Smooth muscle cell of the coronary artery (primary cell): Measurements from ENCODE around the gene DNAH1. TPM values are rescaled to one million over a fixed set of nuclear protein-coding genes. Genes with fewer than 3 reads are reported as not detected.

Experiments
- total RNA-seq: library from RNA; depleted of rRNA; stranded (reverse); fragments of >200 nt; gene quantifications from 2 replicates; pipeline ENCODE4 v1.2.3, GENCODE V29; 2014; ENCODE audit warnings: low replicate concordance

The DNAH1 gene
- total RNA-seq, result 1.7 and 8.3 TPM in 2 replicates

DNA sequence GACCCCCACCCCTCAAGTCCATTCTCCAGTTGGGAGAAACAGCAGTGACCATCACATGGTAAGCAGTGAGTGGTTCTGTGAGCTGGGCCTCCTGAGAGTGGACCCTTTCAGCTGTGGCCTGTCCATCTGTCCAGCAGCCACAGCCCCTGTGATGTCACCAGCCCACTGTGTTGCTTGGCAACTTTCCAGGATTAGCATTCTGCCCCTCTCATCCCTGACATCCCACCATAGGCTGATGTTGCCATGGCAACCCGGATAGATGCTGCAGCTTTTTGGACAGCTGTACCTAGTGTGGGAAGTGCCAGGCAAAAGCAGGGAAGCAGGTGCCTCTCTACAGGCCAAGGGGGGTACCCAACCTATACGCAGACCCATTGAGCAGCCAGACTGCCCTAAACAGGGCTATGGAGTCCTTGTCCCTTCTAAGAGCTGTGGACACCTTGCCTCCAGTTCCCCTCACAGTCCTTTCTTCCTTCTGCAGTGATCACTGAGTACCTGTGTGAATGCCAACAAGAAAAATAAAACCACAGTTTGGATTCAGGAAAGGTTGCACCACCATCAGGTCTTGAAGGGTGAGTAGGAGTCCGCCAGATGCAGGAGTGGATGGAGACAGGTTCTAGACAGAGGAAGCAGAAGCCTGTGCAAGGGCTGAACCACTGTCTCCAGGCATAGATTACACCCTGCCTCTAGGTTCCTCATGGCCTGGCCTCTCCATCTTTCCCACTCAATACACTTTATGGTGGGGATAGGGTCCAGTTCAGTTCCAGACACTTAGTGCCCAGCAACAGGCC is at the start of gene DNAH1:
TSS of gene DNAH1 (plus strand) at position 343 of the 788 bp plus-strand sequence. CDS start 6,124 bp downstream, outside the sequence.

DNA sequence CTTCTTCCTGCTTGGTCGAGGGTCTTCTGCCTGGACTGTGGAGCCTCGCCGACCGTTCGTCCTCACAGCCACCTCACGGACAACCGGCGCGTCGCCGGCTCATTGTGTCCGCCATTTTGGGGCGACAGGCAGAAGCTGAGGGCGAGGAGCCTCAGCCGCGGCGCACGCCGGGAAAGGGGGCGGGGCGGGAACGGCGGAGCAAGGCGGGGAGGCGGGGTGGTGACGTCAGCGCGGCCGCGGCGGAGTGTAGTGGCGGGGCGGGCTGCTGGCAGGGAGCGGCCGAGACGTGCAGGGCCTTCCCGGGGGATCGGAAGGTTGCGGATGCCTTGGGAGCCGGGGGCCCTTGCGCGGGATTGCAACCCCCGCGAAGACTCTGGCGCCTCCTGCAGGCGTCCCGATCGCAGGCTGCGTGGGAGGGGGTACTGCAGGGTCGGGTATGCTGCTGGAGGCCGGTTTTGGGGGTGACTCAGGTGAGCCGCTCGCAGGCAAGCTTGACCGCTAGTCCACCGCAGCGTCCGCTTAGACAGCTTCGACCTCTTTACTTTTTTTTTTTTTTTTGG is 37.5 kb upstream of the DNAH1 start, which contains the start of gene WDR82:
TSS of gene WDR82 (minus strand) at position 140 of the 560 bp plus-strand sequence. CDS start 288 bp downstream, outside the sequence.

DNA sequence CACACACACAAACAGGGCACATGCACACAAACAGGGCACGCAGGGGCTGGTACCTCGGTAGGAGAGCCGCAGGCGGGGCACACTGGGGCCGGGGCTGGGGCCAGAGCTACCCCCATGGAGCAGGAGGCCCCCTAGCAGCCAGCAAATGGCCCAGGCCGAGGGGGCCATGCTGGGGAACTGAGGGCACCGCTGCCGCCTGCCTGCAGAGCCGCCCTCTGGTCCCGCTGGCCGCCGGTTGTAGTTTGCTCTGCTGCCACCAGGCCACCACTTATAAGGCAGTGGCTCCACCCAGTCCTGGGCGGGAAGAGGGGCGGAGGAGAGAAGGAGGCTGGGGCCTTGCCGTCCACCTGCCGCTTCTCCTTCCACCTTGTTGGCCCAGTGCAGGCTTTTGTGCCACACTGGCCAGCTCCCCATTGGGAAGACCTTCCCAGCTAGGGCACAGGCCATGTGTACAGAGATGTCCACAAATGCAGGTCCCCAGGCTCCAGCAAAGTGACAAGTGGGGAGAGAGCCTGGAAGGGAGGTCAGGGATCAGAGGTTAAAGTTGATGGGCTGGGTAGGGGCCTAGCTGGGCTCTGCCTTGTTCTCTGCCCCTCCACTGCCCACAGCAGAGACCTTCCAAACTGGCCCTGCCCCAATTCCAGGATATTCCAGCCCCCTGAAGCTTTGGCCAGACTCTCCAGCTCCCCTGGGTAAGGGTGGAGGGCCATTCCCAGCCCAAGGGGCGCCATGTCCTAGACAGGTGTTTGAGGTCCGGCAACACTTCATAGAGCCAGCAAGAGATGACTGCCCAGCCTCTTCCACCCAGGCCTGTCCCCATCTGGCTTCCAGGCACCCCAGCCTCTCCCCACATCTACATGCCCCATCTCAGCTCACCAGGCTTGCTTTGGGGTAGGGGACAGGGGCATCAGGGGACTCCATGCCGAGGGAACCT is 129.0 kb downstream of the DNAH1 start, which contains the start of gene SEMA3G:
TSS of gene SEMA3G (minus strand) at position 244 of the 934 bp plus-strand sequence. CDS start at position 168, 76 bp downstream.

Other genes with a start within 250 kb of the DNAH1 start
- gene POC1A, start 161.9 kb upstream of the DNAH1 start, total RNA-seq, result 2.3 and 6.0 TPM in 2 replicates
- 15.8 and 34.0 TPM in 2 replicates for gene ALAS1, start 118.2 kb upstream of the DNAH1 start, total RNA-seq
- gene TLR9, start 90.7 kb upstream of the DNAH1 start, total RNA-seq, result under 0.01 TPM in 1 of 2 replicates, not detected in the other
- 59.2 and 139 TPM in 2 replicates for gene TWF2, start 77.2 kb upstream of the DNAH1 start, total RNA-seq
- gene PPM1M, start 70.6 kb upstream of the DNAH1 start, total RNA-seq, result 13.2 and 26.1 TPM in 2 replicates
- 53.6 and 73.3 TPM in 2 replicates for gene WDR82, start 37.7 kb upstream of the DNAH1 start, total RNA-seq
- gene GLYCTK, start 28.5 kb upstream of the DNAH1 start, total RNA-seq, result 6.4 and 12.0 TPM in 2 replicates
- 45.3 and 69.2 TPM in 2 replicates for gene BAP1, start 93.7 kb downstream of the DNAH1 start, total RNA-seq
- 1.3 and 1.9 TPM in 2 replicates for gene PHF7, start 94.3 kb downstream of the DNAH1 start, total RNA-seq
- gene SEMA3G, start 128.8 kb downstream of the DNAH1 start, total RNA-seq, result 0.90 TPM in 1 of 2 replicates, not detected in the other
- gene TNNC1, start 137.7 kb downstream of the DNAH1 start, total RNA-seq, result 2.5 and 19.8 TPM in 2 replicates
- gene NISCH, start 139.3 kb downstream of the DNAH1 start, total RNA-seq, result 54.9 and 72.7 TPM in 2 replicates
- gene STAB1, start 179.0 kb downstream of the DNAH1 start, total RNA-seq, result 0.15 and 3.4 TPM in 2 replicates
- gene NT5DC2, start 217.5 kb downstream of the DNAH1 start, total RNA-seq, result 17.4 and 95.5 TPM in 2 replicates
- gene UQCC5, start 220.3 kb downstream of the DNAH1 start, total RNA-seq, result 9.1 and 13.8 TPM in 2 replicates